ENCODE data around the gene SLC44A1. TPM values are rescaled to one million over a fixed set of nuclear protein-coding genes. Genes with fewer than 3 reads are reported as not detected.

Gene SLC44A1
- total and polyA plus RNA-seq, 2 of the 13 experiments (the other 11 are each of a cell fraction or from before 2014, with no cell fraction given): 21.4 to 40.8 TPM

- Histone ChIP-seq H3K4me2 (ENCODE audit: low read depth, low read length) (no peak overlapping the region), H4K20me1 (ENCODE audit: insufficient read depth, low read length) (no peaks in the 10 kb centered on the region)
- TF ChIP-seq ZNF563 (CRISPR knock-in tag; IDR thresholded peaks at IDR 0.05) (no peak), NAIF1 (CRISPR knock-in tag; IDR thresholded peaks at IDR 0.05; ENCODE audit: borderline replicate concordance) (no peak), CBX2 (IDR thresholded peaks at IDR 0.05; ENCODE audit: low read depth, low read length) (no peak), CBX2 (CRISPR knock-in tag; IDR thresholded peaks at IDR 0.05; ENCODE audit: low read depth) (no peak), SP140L (CRISPR knock-in tag; IDR thresholded peaks at IDR 0.05; ENCODE audit: borderline replicate concordance) (no peak), GRHL1 (CRISPR knock-in tag; conservative IDR thresholded peaks at IDR 0.05) (no peak), FOXM1 (CRISPR knock-in tag; IDR thresholded peaks at IDR 0.05) (no peak)
Measured at GRCh38 chr9:105403552-105404248, 159.2 kb downstream of the SLC44A1 start.

More at GRCh38 chr9:105403552-105404248, 159.2 kb downstream of the SLC44A1 start:
- intact Hi-C loops (cut with micrococcal nuclease; ENCODE audit: unreplicated experiment): no loop called here
- no peaks in the 10 kb centered on the region for H3K79me2 ChIP-seq (ENCODE audit: insufficient read depth, low read length)
- WGBS (ENCODE audit: low lambda C conversion rate): 91% methylated on average over 6 of the region's 6 CpGs
- FAIRE-seq (no peak), ATAC-seq (no peak), DNase-seq (ENCODE audit: low spot score) (no peak)
- POLR2A ChIA-PET: no interaction called here
- H3K4me3 ChIP-seq (replicated peaks in 1 of 3; ENCODE audit: insufficient read depth in 1 of 3, low read depth in 2 of 3, low read length in 3 of 3): no peak overlapping the region
- no peaks in the 10 kb centered on the region for H3K9me3 ChIP-seq (ENCODE audit: low read length)
- H3K27ac ChIP-seq (ENCODE audit: extremely low read length, insufficient read depth, low read length): no peak overlapping the region
- CTCF ChIA-PET (ENCODE audit: low intra/inter-chr PET ratio, low total read pairs): no interaction called here
- no TSS peak for BruUV-seq (replicated peaks)
- H2AFZ ChIP-seq (ENCODE audit: low read length): no peak overlapping the region
- no peaks in the 10 kb centered on the region for H3K36me3 ChIP-seq (replicated peaks in 1 of 2; ENCODE audit: control insufficient read depth in 1 of 2, insufficient read depth in 2 of 2, low read length in 2 of 2)
- H3K9ac ChIP-seq (ENCODE audit: insufficient read depth, low read depth, low read length): no peak overlapping the region
- H3K4me1 ChIP-seq (ENCODE audit: insufficient read depth, low read length): peaks cover 14% of the 10 kb centered on the region
- in situ Hi-C loops (cut with HindIII; ENCODE audit: extremely low pct_ligation_motif_present, low pct_unique_long_range_greater_than_20kb): no loop called here
- no peaks in the 10 kb centered on the region for H3K27me3 ChIP-seq (ENCODE audit: control insufficient read depth in 1 of 2, insufficient read depth in 2 of 2, low read length in 2 of 2)
